HG03060 (cell line): ENCODE measurements around the gene PROX2.

Source experiments
- ATAC-seq: cut with Tn5 transposase; IDR thresholded peaks from one replicate; pipeline ENCODE4 v1.9.1; 2021; ENCODE audit warnings: low read depth, moderate number of reproducible peaks; ENCODE audit not compliant: unreplicated experiment

PROX2 gene

GRCh38 chr14:74875941-74876913, at the start of gene PROX2:
Gene PROX2, minus strand, starts transcription at chr14:74876145. Its CDS starts 12,311 bp downstream, at chr14:74863834.
- no peak for ATAC-seq

GRCh38 chr14:74924061-74924460, 48.1 kb upstream of the PROX2 start:
- ATAC-seq = no peak

DNA sequence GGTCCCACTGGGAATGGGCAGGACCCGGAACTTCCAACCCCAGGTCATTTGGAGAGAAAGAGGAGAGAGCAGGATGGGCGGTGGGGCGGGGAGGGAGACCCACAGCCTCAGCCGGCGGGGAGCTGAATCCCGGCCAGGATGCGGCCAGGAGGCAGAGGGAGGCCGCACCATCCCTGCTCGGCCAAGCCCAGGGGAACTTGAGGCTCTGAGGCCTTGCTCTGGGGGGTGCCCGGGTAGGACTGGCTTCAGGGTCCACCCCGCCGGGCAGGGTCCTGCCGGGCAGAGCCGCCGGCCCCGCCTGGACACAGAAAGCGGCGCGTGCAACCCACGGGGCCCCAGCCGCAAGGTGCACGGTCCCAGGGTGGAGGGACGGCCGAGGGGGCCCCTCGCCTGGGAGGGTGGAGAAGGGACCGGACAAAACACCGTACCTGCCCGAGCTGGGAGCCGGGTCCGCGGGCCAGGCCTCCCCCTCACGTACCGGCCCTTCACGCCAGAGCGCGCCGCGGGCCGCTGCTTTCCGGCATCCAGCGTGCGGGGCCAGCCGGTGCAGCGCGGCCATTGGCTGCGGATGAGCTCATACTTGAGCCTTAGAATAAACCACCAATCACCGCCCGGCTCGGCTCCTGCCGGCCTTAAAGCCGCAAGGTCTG, 46.9 kb upstream of the PROX2 start, which contains the start of gene RPS6KL1:
Gene RPS6KL1 (minus strand): TSS at position 509 of the 650 bp plus-strand sequence. CDS start 1,719 bp downstream, outside the sequence.
- peak; percentile 47 for ATAC-seq

DNA sequence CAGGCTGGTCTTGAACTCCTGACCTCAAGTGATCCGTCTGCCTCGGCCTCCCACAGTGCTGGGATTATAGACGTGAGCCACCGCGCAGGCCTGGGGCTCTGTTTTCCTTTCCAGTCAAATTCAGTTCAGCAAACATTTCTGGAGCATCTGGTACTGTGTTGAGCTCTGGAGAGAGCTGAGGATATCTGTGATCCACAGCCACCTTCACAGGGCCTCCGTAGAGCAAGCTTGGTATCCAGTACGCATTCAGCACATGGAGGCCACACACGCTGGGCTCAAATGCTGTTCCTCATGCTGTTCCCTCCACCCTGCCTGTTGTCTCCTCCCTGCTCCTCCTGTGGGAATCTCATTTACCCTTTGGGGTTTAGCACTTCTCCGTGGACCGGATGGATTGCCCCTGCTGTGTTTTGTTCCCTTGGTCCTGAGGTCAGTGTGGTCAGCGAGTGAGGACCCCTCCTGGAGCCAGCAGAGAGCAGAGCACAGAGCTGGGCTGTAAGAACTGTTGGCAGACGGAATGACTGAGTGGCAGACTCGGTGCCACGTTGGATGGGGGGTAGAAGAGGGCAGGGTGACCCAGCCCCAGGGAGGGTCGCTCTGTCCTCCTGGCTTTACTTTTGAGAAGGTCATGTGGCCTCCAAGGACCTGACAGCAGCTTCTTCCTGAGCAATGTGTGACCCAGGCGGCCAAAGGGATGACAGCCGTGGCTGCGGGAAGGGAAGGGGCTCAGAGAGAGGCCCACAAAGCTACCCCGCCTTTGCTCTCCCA, 46.2 kb upstream of the PROX2 start:
- no peak for ATAC-seq

DNA sequence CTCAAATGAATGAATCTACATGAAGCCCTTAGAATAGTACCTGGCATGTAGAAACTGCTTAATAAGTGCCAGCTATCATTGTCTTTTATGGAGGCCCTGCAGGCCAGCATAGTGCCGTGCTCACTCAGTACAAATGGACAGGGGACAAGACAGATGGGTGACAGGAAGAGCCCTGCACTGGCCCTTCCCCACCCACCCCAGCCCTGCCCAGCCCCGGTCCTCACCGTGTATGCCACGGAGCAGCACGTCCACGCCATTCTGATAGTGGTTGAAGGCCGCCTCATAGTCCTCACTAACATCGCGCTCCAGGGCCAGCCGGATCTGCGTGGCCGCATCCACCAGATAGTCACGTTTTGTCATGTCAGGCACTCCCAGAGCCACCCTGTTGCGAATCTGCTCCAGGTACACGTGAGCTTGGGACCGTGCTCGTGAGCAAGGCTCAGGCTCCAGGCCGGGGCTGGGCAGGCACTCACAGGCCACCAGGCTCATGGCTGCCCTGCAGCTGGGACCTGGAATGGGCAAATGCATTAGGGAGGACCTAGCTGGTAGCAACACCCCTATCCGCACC, 45.2 kb upstream of the PROX2 start:
- no peak for ATAC-seq

GRCh38 chr14:74920281-74920680, 44.3 kb upstream of the PROX2 start:
- no peak for ATAC-seq

- ATAC-seq = no peak
These were observed 43.6 kb upstream of the PROX2 start for GRCh38 chr14:74919421-74920165.

DNA sequence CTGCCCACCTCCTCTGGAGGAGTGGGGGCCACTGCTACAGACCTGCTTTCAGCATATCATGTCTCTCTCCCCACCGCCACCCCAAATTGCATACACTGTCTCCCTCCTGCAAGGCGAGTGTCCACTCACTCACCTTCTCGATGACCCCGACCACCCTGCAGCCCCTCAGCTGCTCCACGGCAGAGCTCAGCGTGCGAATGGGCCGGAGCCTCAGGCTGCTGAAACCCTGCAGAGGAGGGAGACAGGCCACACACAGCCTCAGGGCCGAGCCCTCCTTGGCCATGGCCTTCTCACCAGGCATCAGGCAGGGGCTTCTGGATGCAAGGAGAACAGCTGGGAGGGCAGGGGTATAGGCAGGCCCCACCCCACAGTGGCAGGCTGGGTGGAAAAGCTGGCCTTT, 42.4 kb upstream of the PROX2 start:
- ATAC-seq = no peak

DNA sequence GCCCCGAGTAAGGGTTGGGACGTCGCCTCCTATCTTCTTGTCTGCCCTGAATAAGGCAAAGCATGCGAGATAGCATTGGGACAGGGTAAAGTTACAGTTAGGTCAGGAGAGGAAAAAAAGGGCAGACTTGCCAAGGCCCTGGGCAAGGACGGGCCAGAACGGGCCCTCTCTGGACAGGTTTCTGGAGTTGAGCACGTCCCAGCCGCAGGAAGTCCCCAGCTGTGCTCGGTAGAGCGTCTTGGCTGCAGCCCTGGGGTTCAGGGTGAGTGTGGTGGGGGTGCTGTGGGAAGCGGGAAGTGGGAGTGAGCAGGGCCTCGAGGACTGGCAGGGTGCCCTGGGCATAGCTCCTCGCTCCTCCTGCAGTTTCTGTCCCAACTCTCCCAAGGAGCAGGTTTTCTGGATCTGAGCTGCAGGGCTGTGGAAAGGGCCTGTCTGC, 41.7 kb upstream of the PROX2 start:
- no peak for ATAC-seq

GRCh38 chr14:74917178-74917543, 41.2 kb upstream of the PROX2 start:
- no peak for ATAC-seq

- no peak for ATAC-seq
These were observed 39.9 kb upstream of the PROX2 start for GRCh38 chr14:74915826-74916225.

DNA sequence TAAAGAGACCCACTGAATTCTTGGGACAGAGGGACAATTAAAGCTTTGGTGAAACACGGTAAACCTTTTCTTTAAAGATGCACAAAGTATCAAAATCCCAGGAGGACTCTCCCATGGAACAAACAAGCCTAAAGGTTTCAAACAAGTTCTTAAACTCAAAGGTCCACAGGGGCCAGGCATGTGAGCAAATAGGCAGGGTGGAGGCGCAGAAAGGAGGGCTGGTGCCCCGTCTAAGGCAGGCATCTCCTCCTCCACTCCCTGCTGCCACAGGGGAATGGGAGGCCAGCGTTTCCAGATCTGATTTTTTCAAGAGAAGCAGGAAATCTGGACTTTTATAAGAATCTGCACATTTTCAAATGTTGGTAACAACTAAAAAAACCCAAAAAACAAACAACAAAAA, 39.5 kb upstream of the PROX2 start:
- no peak for ATAC-seq

- no peak for ATAC-seq
These were observed 38.1 kb upstream of the PROX2 start for GRCh38 chr14:74913986-74914573.

- no peak for ATAC-seq
These were observed 37.5 kb upstream of the PROX2 start for GRCh38 chr14:74913393-74913910.

- no peak for ATAC-seq
These were observed 36.9 kb upstream of the PROX2 start for GRCh38 chr14:74912801-74913200.

DNA sequence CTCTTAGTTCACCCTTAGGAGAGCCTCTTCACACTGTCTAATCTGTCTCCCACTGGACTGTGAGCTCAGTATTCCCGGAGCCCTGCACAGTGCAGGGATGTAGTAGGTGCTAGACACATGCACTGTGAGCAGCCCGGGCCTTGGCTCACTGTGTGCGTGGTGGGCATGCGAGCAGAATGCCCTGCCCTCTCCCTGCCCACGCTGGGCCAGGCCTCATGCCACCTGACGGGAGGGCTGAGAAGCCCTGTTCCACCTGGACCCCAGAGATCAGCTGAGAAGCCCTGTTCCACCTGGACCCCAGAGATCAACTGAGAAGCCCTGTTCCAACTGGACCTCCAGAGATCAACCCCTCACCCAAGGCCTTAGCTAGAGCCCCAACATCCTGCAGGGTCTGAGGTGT, 36.2 kb upstream of the PROX2 start:
- ATAC-seq = no peak

DNA sequence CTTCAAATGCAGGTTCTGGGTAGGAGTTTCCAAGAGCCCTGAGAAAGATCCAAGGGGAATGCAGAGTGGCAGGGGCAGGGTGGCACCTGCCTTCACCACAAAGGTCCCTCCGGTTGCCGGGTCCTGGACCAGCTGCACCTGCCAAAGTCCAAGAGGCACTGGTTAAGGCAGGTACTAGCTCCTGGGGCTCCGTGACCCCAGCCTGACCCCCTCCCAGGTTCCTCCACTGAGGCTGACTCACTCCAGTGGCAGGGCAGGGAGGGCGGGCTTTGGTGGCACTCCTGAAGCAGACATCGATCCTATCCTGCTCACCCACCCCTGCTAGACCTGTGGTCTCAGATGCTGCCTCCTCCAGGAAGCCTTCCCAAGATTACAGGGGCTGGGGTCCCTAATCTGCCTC, 35.8 kb upstream of the PROX2 start:
- ATAC-seq = no peak

DNA sequence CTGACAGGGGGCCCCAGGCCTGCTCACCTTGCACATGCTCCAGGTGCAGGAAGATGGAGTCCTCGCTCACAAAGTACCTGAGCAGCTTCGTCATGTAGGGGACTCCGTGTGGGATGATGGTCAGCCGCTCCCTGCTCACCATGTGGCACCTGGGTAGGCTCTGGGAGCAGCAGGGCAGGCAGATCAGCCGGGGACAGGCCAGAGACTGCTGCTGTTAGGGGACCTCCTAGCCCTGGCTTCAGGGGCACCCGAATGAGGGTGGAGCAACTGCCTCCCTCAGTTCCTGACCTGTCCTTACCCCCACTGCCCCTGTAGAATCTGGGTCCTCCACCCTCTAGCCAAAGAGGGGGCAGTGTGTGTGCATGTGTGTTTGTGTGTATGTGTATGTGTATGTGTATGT, 35.3 kb upstream of the PROX2 start:
- no peak for ATAC-seq

GRCh38 chr14:74910556-74910955, 34.6 kb upstream of the PROX2 start:
- no peak for ATAC-seq
